ENCODE results near the gene HMG20B. TPM values are rescaled to one million over a fixed set of nuclear protein-coding genes. Genes with fewer than 3 reads are reported as not detected.

Gene HMG20B
- polyA plus RNA-seq, 1 donor from 2014 or later: 22.6 TPM

Small RNA genes within 50 kb of the gene (small RNA-seq; reads per million reads assigned to genes)
- gene AC005786.1: 0 reads per million in 3 experiments

Other genes with a start within 250 kb of the HMG20B start
- 0.18 and 0.24 TPM in 2 replicates for gene NFIC, start 206.4 kb upstream of the HMG20B start, polyA plus RNA-seq
- not detected in 2 replicates for gene SMIM24, start 92.4 kb upstream of the HMG20B start, polyA plus RNA-seq
- not detected in 2 replicates for gene SMIM44, start 89.5 kb upstream of the HMG20B start, polyA plus RNA-seq
- 18.9 and 20.3 TPM in 2 replicates for gene DOHH, start 72.3 kb upstream of the HMG20B start, polyA plus RNA-seq
- gene FZR1, start 66.6 kb upstream of the HMG20B start, polyA plus RNA-seq: 55.7 and 62.8 TPM in 2 replicates
- 1.2 TPM in 1 of 2 replicates, not detected in the other for gene TEKTIP1, start 33.8 kb upstream of the HMG20B start, polyA plus RNA-seq
- gene MFSD12, start 15.4 kb upstream of the HMG20B start, polyA plus RNA-seq: 38.5 and 41.4 TPM in 2 replicates
- not detected in 2 replicates for gene GIPC3, start 12.5 kb downstream of the HMG20B start, polyA plus RNA-seq
- not detected in 2 replicates for gene TBXA2R, start 33.9 kb downstream of the HMG20B start, polyA plus RNA-seq
- gene CACTIN, start 53.8 kb downstream of the HMG20B start, polyA plus RNA-seq: 21.4 and 26.6 TPM in 2 replicates
- gene PIP5K1C, start 127.5 kb downstream of the HMG20B start, polyA plus RNA-seq: 7.0 and 7.1 TPM in 2 replicates
- gene TJP3, start 135.4 kb downstream of the HMG20B start, polyA plus RNA-seq: 0.15 TPM in 1 of 2 replicates, not detected in the other
- 37.1 and 56.3 TPM in 2 replicates for gene APBA3, start 188.7 kb downstream of the HMG20B start, polyA plus RNA-seq
- 74.7 and 83.8 TPM in 2 replicates for gene MRPL54, start 189.7 kb downstream of the HMG20B start, polyA plus RNA-seq
- gene RAX2, start 199.3 kb downstream of the HMG20B start, polyA plus RNA-seq: not detected in 2 replicates
- 2.6 and 4.1 TPM in 2 replicates for gene MATK, start 213.4 kb downstream of the HMG20B start, polyA plus RNA-seq